ENCODE data around the gene PDAP1. TPM values are rescaled to one million over a fixed set of nuclear protein-coding genes. Genes with fewer than 3 reads are reported as not detected.
"Not testable (repeated sequence)": the region's sequence is repeated elsewhere in the genome, so short reads cannot be mapped to it uniquely, and the experiment has no call there.

The PDAP1 gene
- total RNA-seq, 1 donor: 33.7 TPM

DNA sequence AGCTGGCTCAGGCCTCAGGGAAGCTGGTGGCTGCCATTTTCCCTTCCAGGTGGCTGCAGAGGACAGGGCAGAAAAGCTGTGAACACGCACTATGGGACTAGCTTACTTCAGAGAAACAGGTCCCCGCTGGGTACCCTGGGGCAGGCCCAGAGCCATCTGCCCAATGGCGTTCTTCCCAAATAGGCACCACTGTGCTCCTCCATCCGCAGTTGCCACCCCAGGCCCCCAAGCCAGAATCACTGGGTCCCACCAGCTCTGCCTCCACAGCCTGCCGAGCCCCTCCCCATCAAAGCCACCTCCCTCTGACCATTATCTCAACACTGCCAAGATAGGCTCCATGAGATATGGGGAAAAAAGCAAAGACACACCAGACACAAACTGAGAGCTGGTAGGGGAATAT, 11.8 kb upstream of the PDAP1 start:
- Histone ChIP-seq H3K27me3 (ENCODE audit: insufficient read depth, low read length) (no peaks in the 10 kb centered on the region), H3K4me1 (ENCODE audit: insufficient read depth, low read length) (no peaks in the 10 kb centered on the region), H3K79me2 (ENCODE audit: insufficient read depth, low read length) (peaks cover 16% of the 10 kb centered on the region), H3K27ac (ENCODE audit: low read depth, low read length) (no peak overlapping the region), H2AFZ (ENCODE audit: low read length) (no peak overlapping the region), H3K4me2 (ENCODE audit: insufficient read depth, low read length) (no peak overlapping the region), H3K36me3 (ENCODE audit: insufficient read depth, low read length) (peaks cover 64% of the 10 kb centered on the region), H3K4me3 (ENCODE audit: insufficient read depth, low read length) (no peak overlapping the region), H4K20me1 (ENCODE audit: insufficient read depth, low read length) (peaks cover 2% of the 10 kb centered on the region), H3K9me3 (ENCODE audit: low read depth, low read length) (no peaks in the 10 kb centered on the region)
- TF ChIP-seq, protein P1, sequence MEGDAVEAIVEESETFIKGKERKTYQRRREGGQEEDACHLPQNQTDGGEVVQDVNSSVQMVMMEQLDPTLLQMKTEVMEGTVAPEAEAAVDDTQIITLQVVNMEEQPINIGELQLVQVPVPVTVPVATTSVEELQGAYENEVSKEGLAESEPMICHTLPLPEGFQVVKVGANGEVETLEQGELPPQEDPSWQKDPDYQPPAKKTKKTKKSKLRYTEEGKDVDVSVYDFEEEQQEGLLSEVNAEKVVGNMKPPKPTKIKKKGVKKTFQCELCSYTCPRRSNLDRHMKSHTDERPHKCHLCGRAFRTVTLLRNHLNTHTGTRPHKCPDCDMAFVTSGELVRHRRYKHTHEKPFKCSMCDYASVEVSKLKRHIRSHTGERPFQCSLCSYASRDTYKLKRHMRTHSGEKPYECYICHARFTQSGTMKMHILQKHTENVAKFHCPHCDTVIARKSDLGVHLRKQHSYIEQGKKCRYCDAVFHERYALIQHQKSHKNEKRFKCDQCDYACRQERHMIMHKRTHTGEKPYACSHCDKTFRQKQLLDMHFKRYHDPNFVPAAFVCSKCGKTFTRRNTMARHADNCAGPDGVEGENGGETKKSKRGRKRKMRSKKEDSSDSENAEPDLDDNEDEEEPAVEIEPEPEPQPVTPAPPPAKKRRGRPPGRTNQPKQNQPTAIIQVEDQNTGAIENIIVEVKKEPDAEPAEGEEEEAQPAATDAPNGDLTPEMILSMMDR (IDR thresholded peaks at IDR 0.05; ENCODE audit: extremely low read depth, low read depth, low read length): no peak
- DNase-seq (ENCODE audit: insufficient read length, low spot score, missing footprints): peak; percentile 56

DNA sequence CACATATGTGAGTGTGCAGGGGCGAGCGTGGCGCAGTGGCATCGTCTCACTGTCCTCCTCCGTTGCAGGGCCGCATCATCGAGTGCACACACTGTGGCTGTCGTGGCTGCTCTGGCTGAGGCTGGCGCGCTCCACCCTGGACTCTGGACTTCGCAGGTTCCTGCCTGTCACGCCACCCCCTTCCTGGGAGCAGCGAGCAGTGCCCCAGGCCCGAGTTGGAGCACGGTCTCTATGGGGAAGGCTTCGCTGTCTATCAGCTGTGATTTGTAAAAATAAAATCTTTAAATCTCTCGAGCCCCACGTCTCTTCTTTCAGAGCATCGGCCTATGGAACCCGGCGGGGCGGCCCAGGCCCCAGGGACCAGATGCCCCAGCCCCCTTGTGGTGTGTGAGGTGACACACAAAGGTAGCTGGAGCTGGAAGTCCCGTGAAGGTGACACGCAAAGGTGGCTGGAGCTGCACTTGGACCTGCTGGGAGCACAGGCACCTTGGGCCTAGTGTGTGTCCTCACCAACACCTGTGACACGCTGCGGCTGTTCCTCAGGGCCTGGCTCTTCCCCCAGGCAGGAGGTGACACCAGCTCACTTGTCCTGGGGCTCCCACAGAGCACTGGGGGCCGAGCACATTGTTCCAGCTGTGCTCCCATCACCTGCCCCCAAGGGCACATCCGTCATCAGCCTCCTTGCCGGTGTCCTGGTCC, 11.1 kb upstream of the PDAP1 start:
- no peak overlapping the region for H3K4me3 ChIP-seq (ENCODE audit: insufficient read depth, low read length)
- TF ChIP-seq, protein P1 (IDR thresholded peaks at IDR 0.05; ENCODE audit: extremely low read depth, low read depth, low read length): no peak
- H3K36me3 ChIP-seq (ENCODE audit: insufficient read depth, low read length): peaks cover 65% of the 10 kb centered on the region
- peaks cover 19% of the 10 kb centered on the region for H3K79me2 ChIP-seq (ENCODE audit: insufficient read depth, low read length)
- no peaks in the 10 kb centered on the region for H3K27me3 ChIP-seq (ENCODE audit: insufficient read depth, low read length)
- H3K27ac ChIP-seq (ENCODE audit: low read depth, low read length): no peak overlapping the region
- H4K20me1 ChIP-seq (ENCODE audit: insufficient read depth, low read length): peaks cover 2% of the 10 kb centered on the region
- H2AFZ ChIP-seq (ENCODE audit: low read length): no peak overlapping the region
- DNase-seq (ENCODE audit: insufficient read length, low spot score, missing footprints): peak; percentile 78
- H3K4me2 ChIP-seq (ENCODE audit: insufficient read depth, low read length): no peak overlapping the region
- H3K9me3 ChIP-seq (ENCODE audit: low read depth, low read length): no peaks in the 10 kb centered on the region
- no peaks in the 10 kb centered on the region for H3K4me1 ChIP-seq (ENCODE audit: insufficient read depth, low read length)

DNA sequence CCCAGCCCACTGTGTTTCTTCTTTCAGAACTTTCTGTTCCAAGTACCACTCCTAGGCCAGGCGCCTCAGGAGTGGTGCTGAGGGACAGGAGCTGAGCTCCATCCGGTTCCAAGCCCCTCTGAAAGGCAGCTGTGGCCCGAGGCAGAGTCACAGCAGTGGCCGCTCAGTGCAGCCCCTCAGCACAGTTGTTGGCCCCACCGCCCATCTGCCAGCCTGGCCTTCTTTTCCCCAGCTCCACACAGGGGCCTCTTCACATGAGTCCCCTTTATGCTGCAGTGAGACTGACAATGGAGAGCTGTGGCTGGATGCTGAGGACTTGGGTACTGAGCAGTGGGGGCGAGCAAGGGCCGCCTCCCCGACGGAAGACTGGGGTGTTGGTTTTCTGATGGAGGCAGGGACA, 9.9 kb upstream of the PDAP1 start:
- H4K20me1 ChIP-seq (ENCODE audit: insufficient read depth, low read length): peaks cover 2% of the 10 kb centered on the region
- H3K27me3 ChIP-seq (ENCODE audit: insufficient read depth, low read length): no peaks in the 10 kb centered on the region
- H3K4me2 ChIP-seq (ENCODE audit: insufficient read depth, low read length): no peak overlapping the region
- TF ChIP-seq, protein P1 (IDR thresholded peaks at IDR 0.05; ENCODE audit: extremely low read depth, low read depth, low read length): no peak
- peak; percentile 36 for DNase-seq (ENCODE audit: insufficient read length, low spot score, missing footprints)
- no peak overlapping the region for H2AFZ ChIP-seq (ENCODE audit: low read length)
- H3K4me1 ChIP-seq (ENCODE audit: insufficient read depth, low read length): no peaks in the 10 kb centered on the region
- H3K36me3 ChIP-seq (ENCODE audit: insufficient read depth, low read length): peaks cover 69% of the 10 kb centered on the region
- peaks cover 20% of the 10 kb centered on the region for H3K79me2 ChIP-seq (ENCODE audit: insufficient read depth, low read length)
- no peak overlapping the region for H3K4me3 ChIP-seq (ENCODE audit: insufficient read depth, low read length)
- H3K9me3 ChIP-seq (ENCODE audit: low read depth, low read length): no peaks in the 10 kb centered on the region
- H3K27ac ChIP-seq (ENCODE audit: low read depth, low read length): no peak overlapping the region

DNA sequence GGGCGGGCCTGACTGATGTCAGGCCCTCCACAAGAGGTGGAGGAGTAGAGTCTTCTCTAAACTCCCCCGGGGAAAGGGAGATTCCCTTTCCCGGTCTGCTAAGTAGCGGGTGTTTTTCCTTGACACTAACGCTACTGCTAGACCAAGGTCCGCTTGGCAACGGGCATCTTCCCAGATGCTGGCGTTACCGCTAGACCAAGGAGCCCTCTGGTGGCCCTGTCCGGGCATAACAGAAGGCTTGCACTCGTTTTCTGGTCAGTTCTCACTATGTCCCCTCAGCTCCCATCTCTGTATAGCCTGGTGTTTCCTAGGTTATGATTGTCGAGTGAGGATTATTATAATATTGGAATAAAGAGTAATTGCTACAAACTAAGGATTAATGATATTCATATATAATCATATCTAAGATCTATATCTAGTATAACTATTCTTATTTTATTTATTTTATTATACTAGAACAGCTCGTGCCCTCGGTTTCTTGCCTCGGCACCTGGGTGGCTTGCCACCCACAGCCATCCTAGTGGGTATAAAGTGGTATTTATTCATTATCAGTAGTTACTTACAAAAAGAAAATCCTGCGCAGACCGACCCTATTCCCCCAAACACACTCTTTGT, 7.2 kb upstream of the PDAP1 start:
- not testable (repeated sequence) for H2AFZ ChIP-seq (ENCODE audit: low read length); DNase-seq (ENCODE audit: insufficient read length, low spot score, missing footprints); H3K9me3 ChIP-seq (ENCODE audit: low read depth, low read length); H3K4me3 ChIP-seq (ENCODE audit: insufficient read depth, low read length); H4K20me1 ChIP-seq (ENCODE audit: insufficient read depth, low read length); H3K27me3 ChIP-seq (ENCODE audit: insufficient read depth, low read length); H3K4me1 ChIP-seq (ENCODE audit: insufficient read depth, low read length); H3K4me2 ChIP-seq (ENCODE audit: insufficient read depth, low read length); H3K27ac ChIP-seq (ENCODE audit: low read depth, low read length)
- H3K79me2 ChIP-seq (ENCODE audit: insufficient read depth, low read length): peaks cover 42% of the 10 kb centered on the region
- H3K36me3 ChIP-seq (ENCODE audit: insufficient read depth, low read length): peaks cover 83% of the 10 kb centered on the region
- TF ChIP-seq, protein P1 (IDR thresholded peaks at IDR 0.05; ENCODE audit: extremely low read depth, low read depth, low read length): peak; percentile 62
